ENCODE results near the gene REP15.

REP15 gene

GRCh38 chr12:27695556-27696292 is 523 bp upstream of the REP15 start:
- Histone ChIP-seq H3K9me3 (ENCODE audit: control insufficient read depth, low read length) (no peaks in the 10 kb centered on the region), H3K36me3 (ENCODE audit: control insufficient read depth, insufficient read depth, low read length) (no peaks in the 10 kb centered on the region), H3K9ac (no peak overlapping the region), H3K27ac (no peak overlapping the region), H3K79me2 (no peaks in the 10 kb centered on the region), H3K4me3 (ENCODE audit: low read depth, low read length) (no peak overlapping the region), H3K27me3 (ENCODE audit: control insufficient read depth, insufficient read depth, low read length) (no peaks in the 10 kb centered on the region), H3K4me1 (no peaks in the 10 kb centered on the region), H3K4me2 (ENCODE audit: low read length) (no peak overlapping the region), H2AFZ (no peak overlapping the region)
- no peak for TF ChIP-seq CTCF (IDR thresholded peaks at IDR 0.05)

GRCh38 chr12:27696864-27697564 is 767 bp downstream of the REP15 start:
- Histone ChIP-seq H3K4me3 (ENCODE audit: low read depth, low read length) (no peak overlapping the region), H3K79me2 (no peaks in the 10 kb centered on the region), H3K9me3 (ENCODE audit: control insufficient read depth, low read length) (no peaks in the 10 kb centered on the region), H3K4me2 (ENCODE audit: low read length) (no peak overlapping the region), H3K27ac (no peak overlapping the region), H3K9ac (no peak overlapping the region), H2AFZ (no peak overlapping the region), H3K36me3 (ENCODE audit: control insufficient read depth, insufficient read depth, low read length) (no peaks in the 10 kb centered on the region), H3K4me1 (no peaks in the 10 kb centered on the region), H3K27me3 (ENCODE audit: control insufficient read depth, insufficient read depth, low read length) (no peaks in the 10 kb centered on the region)
- no peak for TF ChIP-seq CTCF (IDR thresholded peaks at IDR 0.05)

- Histone ChIP-seq H3K4me3 (ENCODE audit: low read depth, low read length) (no peak overlapping the region), H3K9me3 (ENCODE audit: control insufficient read depth, low read length) (no peaks in the 10 kb centered on the region), H3K27ac (no peak overlapping the region), H3K79me2 (no peaks in the 10 kb centered on the region), H3K9ac (no peak overlapping the region), H3K4me2 (ENCODE audit: low read length) (no peak overlapping the region), H3K4me1 (no peaks in the 10 kb centered on the region), H3K36me3 (ENCODE audit: control insufficient read depth, insufficient read depth, low read length) (no peaks in the 10 kb centered on the region), H3K27me3 (ENCODE audit: control insufficient read depth, insufficient read depth, low read length) (no peaks in the 10 kb centered on the region), H2AFZ (no peak overlapping the region)
- TF ChIP-seq CTCF (IDR thresholded peaks at IDR 0.05): peak; percentile 65
Observed at GRCh38 chr12:27703720-27704452, 7.6 kb downstream of the REP15 start.

- no peaks in the 10 kb centered on the region for H3K9me3 ChIP-seq (ENCODE audit: control insufficient read depth, low read length)
- no peaks in the 10 kb centered on the region for H3K36me3 ChIP-seq (ENCODE audit: control insufficient read depth, insufficient read depth, low read length)
- no peak overlapping the region for H3K4me2 ChIP-seq (ENCODE audit: low read length)
- H2AFZ ChIP-seq: no peak overlapping the region
- no peaks in the 10 kb centered on the region for H3K27me3 ChIP-seq (ENCODE audit: control insufficient read depth, insufficient read depth, low read length)
- no peak overlapping the region for H3K9ac ChIP-seq
- H3K4me3 ChIP-seq (ENCODE audit: low read depth, low read length): no peak overlapping the region
- peaks cover 1% of the 10 kb centered on the region for H3K79me2 ChIP-seq
- H3K27ac ChIP-seq: no peak overlapping the region
- H3K4me1 ChIP-seq: no peaks in the 10 kb centered on the region
- no peak for TF ChIP-seq CTCF (IDR thresholded peaks at IDR 0.05)
Observed at GRCh38 chr12:27705263-27705662, 9.0 kb downstream of the REP15 start.

Measured in parathyroid adenoma (tissue), 2 donors.